Posterior vena cava (tissue), 2 donors: ENCODE data around the gene ENPP3. TPM values are rescaled to one million over a fixed set of nuclear protein-coding genes. Genes with fewer than 3 reads are reported as not detected.

Source experiments
- DNase-seq: peaks from one replicate; pipeline ENCODE4 v3.0.0-alpha.2; 2020; ENCODE audit warnings: low spot score
- intact Hi-C, 2 donors: fragments of 100-400 bp; cut with DNase I; formaldehyde crosslinking; loops; one replicate each; pipeline versions ENCODE4 v1.14.1 to v1.14.2; 2022 to 2023
- long read RNA-seq, 2 donors: library from polyadenylated mRNA; unstranded; transcript quantifications; one replicate each; pipeline ENCODE4 v2.0.0, GENCODE V29; 2020 to 2021
- total RNA-seq, 2 donors: library from RNA; stranded (reverse); fragmentation: NEBNext Ultra II Directional; extraction: Animal tissue kit (Norgen Biotek cat#: 25700); gene quantifications; one replicate each; pipeline ENCODE4 v1.2.1, GENCODE V29; 2021
- donor health status: DM: yes; HTN: yes; CAD: no.
- donor health status: DM: yes; HTN: yes; CAD: no.

ENPP3 gene
- under 1 TPM; 0.48 to 0.56 TPM for total RNA-seq
- long read RNA-seq, donor 1, partial matches to known transcripts, result 0 of 1 reads
- long read RNA-seq, donor 1, other reads (novel, unspliced or antisense), result 1 of 1 reads
- long read RNA-seq, donor 2, result 0 reads

- no peak for DNase-seq
- intact Hi-C loops, result no loop called here
These were observed at the start of gene ENPP3 for GRCh38 chr6:131636880-131637792. TSS of gene ENPP3 (plus strand) at chr6:131637302. CDS start at chr6:131637385, 83 bp downstream.

DNA sequence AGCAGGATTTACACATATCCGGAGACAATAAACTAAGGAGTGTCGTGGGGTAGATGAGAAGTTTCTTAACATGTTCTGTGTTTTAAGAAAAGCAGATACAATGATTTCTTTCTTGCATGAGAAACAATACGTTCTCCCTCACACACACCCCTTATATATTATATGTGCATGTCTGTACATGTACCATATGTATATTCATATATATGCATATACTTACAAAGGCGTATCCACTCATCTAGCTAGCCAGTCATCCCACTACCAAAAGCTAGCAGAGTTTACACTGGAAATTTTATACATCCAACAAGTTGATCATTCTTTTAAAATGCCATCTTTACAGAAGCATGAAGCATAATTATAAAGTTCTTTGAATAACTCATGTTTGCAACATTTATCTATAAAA lies 49.2 kb upstream of the ENPP3 start:
- intact Hi-C loops, result no loop called here
- no peak for DNase-seq

DNA sequence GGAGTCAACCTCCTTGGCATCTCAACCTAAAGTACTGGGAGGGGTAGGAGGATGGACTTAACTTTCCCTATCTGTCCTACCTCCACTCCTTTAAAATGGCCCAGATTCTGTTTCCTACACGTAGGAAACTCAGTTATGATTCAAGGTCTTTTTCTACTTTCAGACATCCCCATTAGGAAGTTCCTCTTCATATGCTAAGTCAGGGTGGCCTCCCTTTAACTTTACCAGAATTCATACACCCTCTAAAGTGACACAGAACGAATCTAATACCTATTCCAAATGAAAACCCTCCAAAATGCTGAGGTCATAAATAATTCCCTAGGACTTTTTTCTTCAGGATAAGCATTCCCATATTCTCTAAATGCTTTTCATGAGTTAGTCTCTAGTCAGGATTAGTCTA lies 48.5 kb upstream of the ENPP3 start:
- DNase-seq, result no peak
- intact Hi-C loops, result no loop called here

DNA sequence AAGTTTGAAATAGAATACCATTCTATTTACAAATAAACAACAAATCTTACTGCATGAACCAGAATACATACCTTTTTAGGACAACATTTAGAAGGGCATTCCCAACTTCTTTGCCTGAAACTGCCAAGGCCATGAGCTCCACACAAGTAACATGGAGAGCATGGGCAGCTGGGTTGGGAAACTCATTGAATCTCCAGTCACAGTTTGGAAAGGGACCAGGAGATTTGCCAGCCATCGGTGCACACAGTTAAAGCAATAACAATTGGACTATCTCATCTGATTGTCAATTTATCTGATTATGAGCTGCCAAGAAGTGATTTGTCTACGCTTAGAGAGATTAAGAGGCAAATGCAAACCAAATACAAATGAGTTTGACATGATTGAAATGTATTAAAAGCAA lies 44.2 kb upstream of the ENPP3 start:
- intact Hi-C loops, result no loop called here
- DNase-seq, result no peak

- intact Hi-C loops, result no loop called here
- no peak for DNase-seq
These were observed 43.0 kb upstream of the ENPP3 start for GRCh38 chr6:131594074-131594473.

GRCh38 chr6:131597446-131597845 lies 39.7 kb upstream of the ENPP3 start:
- intact Hi-C loops, result no loop called here

GRCh38 chr6:131600716-131601115 lies 36.4 kb upstream of the ENPP3 start:
- intact Hi-C loops, result no loop called here
- no peak for DNase-seq

More at GRCh38 chr6:131597446-131597845, 39.7 kb upstream of the ENPP3 start:
- DNase-seq, result no peak

- intact Hi-C loops, result no loop called here
- DNase-seq, result no peak
These were observed 34.3 kb upstream of the ENPP3 start for GRCh38 chr6:131602781-131603312.

DNA sequence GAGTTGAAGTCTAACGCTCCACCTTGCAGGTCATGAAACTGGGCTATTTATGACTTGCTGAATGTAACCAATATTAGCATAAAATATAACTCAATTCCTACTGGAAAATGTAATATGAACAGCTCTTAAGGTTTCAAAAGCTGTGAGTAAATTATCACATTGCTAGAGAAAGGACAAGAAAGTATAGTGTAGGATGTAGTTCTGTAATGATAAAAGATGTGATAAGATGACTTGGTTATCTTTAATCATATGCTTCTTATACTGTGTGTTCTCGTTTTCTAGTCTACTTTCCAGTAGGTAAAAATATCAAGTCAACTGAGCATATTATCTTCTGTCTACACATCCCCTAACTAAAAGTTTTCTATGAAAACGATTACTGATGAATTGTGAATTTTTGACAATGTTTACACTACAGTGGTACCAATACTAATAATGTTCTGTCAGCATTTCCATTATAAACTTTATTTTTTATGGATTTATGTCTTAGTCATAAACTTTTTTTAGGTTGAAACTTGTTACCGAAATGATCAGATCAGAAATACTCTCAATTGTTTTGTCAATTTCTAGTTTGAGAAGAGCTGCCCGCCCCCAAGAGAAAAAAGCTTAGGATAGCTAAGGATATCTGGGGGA lies 23.7 kb upstream of the ENPP3 start:
- DNase-seq, result no peak
- intact Hi-C loops, result no loop called here

GRCh38 chr6:131615275-131615674 lies 21.8 kb upstream of the ENPP3 start:
- intact Hi-C loops, result no loop called here
- DNase-seq, result no peak

- intact Hi-C loops, result no loop called here
- peak; percentile 99 for DNase-seq
These were observed 9.1 kb upstream of the ENPP3 start, which contains the start of gene MED23 for GRCh38 chr6:131627724-131628682. TSS of gene MED23 (minus strand) at chr6:131628242. CDS start at chr6:131628049, 193 bp downstream.

- intact Hi-C loops, result no loop called here
- DNase-seq, result no peak
These were observed 8.4 kb upstream of the ENPP3 start for GRCh38 chr6:131628726-131629125.

GRCh38 chr6:131629651-131630050 lies 7.5 kb upstream of the ENPP3 start:
- DNase-seq, result no peak
- intact Hi-C loops, result no loop called here

DNA sequence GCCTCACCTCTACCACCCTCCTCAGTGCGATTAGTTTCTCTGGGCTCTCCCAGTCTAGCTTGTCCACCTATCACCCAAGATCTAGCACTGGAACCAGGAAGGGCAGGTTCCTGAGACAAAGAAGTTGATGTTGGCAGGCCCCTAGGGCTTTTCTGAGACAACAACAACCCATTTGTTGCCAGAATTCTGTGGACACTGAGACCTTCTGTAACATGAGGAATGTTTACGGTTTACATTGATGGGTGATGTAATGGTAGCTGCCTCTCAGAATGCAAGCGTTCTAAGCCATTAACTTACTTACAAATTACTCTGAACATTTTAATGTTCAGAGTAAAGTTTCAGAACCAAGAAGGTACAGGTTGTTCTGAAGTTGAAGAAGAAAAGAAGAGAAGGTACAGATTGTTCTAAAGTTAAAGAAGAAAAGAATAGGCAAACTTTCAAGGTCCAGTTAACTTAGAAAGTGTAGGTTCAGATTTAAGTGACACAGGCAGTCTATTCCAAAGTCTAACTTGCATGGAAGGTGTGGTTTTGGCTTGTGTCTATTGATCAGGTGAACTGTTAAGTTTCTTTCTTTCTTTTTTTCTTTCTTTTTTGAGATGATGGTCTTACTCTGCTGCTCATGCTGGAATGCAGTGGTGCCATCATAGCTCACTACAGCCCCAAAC lies 5.3 kb upstream of the ENPP3 start:
- intact Hi-C loops, result no loop called here
- no peak for DNase-seq

DNA sequence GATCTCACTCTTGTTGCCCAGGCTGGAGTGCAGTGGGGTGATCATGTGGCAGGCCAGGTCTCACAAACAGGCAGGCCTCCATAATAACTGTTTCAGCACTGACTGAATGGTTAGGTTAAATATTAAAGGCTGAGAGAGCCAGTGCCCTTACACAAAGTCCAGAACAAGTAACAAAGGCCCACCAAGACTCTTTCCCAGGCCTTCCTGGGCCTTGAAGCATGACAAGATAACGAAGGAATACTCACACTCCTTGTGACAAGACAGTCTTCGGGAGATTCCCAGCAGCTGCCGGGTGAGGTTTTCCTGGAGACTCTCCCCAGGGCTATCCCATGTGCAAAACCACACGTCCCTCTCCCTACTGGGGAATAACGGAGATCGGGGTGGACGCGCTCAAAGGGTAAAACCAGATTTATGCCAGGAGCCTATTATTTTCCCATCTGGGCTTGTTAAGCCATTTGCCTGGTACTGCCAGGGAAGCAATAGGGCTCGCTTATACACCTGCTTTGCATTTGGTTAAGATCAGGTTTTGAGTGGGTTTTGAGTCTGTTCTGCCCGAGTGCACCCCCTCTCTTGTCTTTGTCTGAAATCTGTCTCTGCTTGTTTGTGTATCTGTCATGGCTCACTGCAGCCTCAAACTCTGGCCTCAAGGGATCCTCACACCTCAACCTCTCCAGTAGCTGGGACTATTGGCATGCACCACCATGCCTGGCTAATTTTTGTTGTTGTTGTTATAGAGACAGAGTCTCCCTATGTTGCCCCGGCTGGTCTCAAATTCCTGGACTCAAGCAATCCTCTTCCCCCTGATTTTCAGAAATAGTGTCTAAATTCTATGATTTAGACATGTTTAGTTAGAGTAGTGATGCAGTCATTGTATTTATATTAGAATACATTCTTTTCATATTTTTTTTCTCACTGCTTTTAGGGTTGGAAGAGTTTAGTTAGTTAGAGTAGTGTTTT lies 1.4 kb upstream of the ENPP3 start:
- intact Hi-C loops, result no loop called here

DNA sequence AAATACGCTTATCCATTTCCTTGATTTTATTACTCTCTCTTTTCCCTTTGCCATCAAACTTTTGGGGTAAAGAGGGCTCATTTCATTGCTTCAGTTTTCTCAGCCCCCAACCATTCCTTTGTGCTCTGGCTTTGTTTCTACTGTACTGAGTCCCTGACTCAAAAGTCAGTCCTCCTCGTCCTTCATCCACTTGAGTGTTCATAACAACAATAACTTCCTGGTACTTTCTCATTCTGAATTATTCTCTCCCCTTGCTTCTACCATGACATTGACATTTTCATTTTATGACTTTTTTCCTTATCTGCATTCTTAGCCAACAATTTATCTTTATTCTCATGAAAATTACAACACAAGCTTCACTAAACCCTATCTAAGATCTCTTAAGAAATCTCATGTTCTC lies 911 bp downstream of the ENPP3 start:
- DNase-seq, result no peak
- intact Hi-C loops, result no loop called here

More for the DNA sequence above, 1.4 kb upstream of the ENPP3 start:
- DNase-seq, result no peak

- no peak for DNase-seq
- intact Hi-C loops, result no loop called here
These were observed 3.0 kb downstream of the ENPP3 start for GRCh38 chr6:131640100-131640499.
